GM18951 (cell line): Measurements from ENCODE around the gene PKDCC.

Experiments used
- POLR2A ChIP-seq: IDR thresholded peaks from 4 replicates; pipeline ENCODE4 v1.6.1; 2011; ENCODE audit warnings: mild to moderate bottlenecking; ENCODE audit not compliant: insufficient read length, insufficient read depth; ENCODE audit errors: extremely low read depth
- in situ Hi-C: fragments of 300-500 bp; cut with MboI; formaldehyde crosslinking; loops from one replicate; pipeline ENCODE4 v1.12.0; 2022; ENCODE audit warnings: low sequenced_read_pairs, mixed read lengths, inconsistent platforms; ENCODE audit not compliant: unreplicated experiment

Gene PKDCC

DNA sequence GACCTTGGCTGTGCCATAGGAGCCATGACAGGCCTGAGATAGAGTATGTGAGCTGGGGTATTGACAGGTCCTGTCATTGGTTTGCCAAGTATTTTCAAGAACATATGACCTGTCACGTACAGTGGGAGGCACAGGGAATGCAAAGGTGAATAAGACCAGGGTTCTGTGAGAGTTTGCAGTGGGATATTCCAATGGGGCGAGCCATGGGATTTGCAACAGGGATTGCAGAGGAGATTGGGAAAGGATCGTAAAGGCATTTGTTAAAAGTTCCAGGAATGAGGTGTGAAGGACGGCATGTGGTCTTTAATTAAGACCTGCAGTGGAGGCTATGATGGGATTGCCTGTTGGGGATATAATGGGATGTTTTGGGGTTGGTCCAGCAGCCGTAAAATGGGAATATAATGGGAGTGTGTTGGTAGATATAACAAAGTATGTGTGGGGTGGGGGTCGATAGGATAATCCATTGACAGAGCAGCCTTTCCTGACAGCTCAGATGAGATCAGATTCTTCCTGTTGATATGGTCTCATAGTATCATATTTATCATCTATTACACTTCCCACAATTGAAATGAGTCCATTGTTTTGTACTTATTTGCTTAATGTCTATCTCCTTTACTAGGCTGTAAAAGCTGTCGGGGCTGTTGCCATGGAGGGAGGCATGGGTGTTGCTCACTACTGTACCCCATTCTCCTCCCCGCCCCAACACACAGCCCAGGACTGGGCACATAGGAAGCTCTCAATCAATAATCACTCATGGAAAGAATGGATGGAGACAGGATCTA lies 38.1 kb downstream of the PKDCC start:
- in situ Hi-C loops, result loop anchor here (5.0 kb wide), 1 partner anchor 214 kb away; no protein-coding TSS in a partner anchor
- TF ChIP-seq POLR2A, result no peak

DNA sequence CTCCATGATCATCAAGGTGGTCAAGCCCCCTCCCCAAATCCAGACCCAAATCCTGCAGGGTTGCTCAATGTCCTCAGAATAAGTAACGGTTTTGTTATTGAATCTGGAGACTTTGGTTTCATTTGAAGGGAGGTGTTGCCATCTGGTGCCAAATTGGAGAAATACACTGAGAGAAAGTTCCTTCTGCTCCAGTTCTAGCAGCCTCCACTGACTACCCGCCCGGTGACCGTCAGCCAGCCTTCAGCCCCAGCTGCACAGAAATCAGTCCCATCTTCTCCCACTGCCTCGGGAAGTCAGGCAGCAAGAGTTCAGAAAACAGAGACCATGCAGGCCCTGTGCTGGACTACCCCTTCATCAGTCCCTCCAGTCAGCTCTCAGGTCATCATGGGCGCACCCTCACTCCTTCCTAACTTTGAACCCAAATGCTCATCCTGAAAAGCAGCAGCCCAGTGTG lies 38.7 kb downstream of the PKDCC start:
- in situ Hi-C loops, result loop anchor here (5.0 kb wide), 1 partner anchor 214 kb away; no protein-coding TSS in a partner anchor
- no peak for TF ChIP-seq POLR2A

DNA sequence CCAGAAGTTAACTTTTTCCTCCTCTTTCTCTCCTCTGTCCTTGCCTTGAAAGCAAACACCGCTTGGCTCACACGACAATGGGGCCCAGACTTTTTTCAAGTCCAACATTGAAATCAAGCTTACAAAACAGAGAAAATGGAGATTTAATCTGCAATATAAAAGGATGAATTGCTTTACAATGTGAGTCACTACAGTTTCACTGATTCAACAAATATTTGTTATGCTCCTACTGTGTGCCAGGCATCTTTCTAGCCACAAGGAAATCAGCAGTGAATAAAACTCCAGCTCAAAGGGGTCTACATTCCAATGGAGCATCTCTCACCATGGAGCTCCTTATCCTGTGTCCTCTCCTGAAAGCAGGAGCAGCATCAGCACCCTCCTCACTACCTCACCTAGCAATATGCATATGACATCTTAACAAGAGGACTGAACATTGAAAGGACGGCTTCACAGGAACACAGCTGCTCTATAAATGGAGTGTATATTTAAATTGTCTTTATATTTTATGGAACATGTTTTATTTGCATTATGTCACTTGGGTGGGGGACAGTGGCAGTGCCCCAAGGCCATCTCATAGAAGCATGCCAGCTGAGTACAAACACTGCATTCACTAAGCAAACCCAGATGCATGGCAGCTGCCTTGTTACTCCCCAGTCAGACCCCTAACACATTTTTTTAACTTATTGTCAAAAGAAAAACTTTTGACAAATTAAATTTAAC lies 39.5 kb downstream of the PKDCC start:
- TF ChIP-seq POLR2A, result no peak
- in situ Hi-C loops, result loop anchor here (5.0 kb wide), 1 partner anchor 215 kb away; no protein-coding TSS in a partner anchor

DNA sequence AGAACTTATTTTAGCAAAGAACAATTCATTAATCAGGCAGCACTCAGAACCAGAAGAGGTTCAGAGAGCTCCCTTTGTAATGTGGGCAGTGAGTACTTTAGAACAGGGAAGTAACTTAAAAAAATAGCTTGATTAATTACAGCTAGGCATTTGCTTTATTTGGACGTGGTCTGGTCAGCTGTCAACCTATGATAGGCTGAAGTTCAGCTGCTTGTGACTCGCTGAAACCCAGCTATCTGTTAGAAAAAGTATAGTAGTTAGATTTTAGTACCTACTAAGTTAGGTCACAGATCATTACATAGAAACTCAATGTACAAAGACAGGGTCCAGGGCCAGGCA lies 40.0 kb downstream of the PKDCC start:
- in situ Hi-C loops, result loop anchor here (5.0 kb wide), 1 partner anchor 216 kb away; no protein-coding TSS in a partner anchor
- no peak for TF ChIP-seq POLR2A

DNA sequence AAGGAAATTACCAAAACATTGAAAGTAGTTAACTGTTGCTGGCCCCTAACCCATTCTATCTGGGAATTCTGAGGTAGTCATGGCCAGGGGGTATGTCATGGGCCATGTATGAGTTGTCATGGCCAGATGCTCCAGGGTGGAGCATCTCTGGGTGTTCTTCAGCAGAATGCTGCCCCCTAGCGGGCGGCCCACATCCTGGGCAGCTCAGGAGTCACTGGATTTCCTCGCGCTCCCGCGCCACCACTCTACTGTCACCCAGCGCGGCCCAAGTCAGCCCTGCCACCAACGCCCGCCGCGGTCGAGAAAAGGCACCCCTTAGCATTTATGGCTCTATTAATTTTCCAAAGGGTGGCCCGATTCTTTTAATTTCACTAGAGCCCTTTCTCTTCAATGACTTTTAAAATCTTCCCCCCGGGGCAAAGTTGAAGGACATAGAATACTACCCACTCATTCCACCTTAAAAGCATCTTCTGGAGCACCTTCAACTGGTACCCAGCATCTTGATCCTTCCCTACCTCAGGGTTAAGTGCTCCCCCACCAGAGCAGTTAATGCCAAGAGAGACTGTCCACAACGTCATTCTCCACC lies 41.6 kb downstream of the PKDCC start:
- TF ChIP-seq POLR2A, result no peak
- in situ Hi-C loops, result loop anchor here (5.0 kb wide), 1 partner anchor 217 kb away; no protein-coding TSS in a partner anchor

DNA sequence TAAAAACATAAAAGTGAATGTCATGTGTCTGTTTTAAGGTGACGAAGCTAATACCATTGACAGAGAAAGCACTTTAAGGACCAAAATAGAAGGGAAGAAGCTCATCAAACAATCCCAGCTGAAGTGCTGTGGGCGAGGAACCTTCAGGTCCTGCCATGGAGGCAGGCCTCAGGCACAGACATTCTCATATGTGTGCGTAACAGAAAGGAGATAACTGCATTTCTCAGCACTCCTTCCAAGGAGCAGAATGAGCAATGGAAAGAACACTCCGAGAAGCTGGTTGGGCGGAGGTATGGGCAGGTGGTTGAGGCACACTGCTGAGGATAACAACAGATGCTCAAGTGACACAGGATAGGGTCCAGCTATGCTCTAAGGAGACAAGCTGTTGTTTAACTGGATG lies 42.4 kb downstream of the PKDCC start:
- in situ Hi-C loops, result loop anchor here (10.0 kb wide), 2 partner anchors 155 to 225 kb away; no protein-coding TSS in a partner anchor
- TF ChIP-seq POLR2A, result no peak

DNA sequence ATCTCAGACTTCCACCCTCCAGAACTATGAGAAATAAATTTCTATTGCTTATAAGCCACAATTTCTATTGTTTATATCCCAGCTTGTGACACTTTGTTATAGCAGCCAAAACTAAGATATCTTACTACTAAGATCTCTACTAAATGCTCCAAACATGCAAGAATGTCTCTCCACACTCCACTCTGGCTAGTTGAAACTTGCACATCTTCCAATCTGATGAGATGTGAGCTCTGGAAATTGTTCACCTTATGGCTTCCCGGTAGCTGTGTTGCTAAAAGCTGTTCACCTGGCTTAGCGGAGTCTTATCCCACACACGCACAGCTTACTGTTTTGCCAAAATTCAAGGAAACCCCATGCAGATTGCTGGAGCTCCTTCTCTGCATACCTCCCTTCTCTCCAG lies 43.9 kb downstream of the PKDCC start:
- in situ Hi-C loops, result loop anchor here (10.0 kb wide), 2 partner anchors 153 to 223 kb away; no protein-coding TSS in a partner anchor
- TF ChIP-seq POLR2A, result no peak

DNA sequence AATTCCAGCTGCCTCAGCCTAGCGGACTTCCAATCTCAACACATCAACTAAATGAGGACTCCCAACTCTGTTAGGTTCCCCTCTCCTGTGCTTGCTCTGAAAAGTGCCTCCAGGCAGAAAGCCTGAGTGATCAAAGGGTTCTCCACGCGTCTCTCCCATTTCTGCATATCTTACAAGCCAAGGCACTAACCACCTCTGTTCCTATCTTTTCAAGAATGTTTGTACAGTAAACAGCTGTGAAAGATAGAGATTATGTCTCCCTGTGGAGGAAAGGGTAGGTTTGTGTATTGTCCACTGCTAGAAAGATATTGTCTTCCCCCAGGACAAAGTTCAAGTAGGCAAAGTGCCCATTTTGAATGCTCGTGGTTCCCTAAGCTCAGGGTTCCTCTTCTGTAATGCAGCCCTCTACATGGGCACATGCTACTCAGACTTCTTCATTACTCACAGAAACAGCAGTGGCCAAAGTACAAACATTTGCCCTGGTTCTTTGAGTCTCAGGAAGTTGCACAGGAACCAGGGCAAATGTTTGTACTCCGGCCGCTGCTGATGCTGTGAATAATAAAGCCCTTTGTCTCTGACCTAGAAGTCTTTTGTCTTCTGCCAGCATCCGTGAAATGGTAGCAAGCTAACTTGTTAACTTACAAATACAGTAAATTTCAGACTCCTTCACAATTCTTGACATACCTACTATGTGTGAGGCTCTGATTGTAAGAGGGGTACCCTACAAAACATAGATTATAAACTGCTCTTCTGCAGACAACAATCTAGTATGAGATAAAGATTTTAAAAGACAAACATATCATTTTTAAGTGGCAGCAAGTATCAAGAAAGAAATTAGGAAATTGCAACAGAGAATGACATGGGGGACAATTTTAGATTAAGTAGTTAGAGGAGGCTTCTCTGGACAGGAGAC lies 44.5 kb downstream of the PKDCC start:
- in situ Hi-C loops, result loop anchor here (10.0 kb wide), 2 partner anchors 152 to 222 kb away; no protein-coding TSS in a partner anchor
- TF ChIP-seq POLR2A, result no peak

DNA sequence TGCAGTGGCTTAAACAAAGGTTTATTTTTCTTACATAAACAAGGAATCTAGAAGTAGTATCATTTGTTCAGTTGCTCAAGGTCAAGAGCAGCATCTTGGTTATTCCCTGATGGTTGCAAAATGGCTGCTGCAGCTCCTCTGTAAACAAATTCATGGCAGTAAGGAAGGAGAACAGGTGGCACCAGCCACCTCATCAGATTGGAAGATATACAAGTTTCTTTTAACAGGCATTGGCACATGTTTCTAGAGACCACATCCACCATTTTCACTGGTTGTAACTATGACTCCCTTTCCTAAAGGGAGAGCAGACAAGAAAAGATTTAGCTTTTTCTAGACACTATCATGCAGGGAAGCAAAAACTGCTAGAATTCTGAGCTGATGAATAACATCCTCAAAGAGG lies 46.3 kb downstream of the PKDCC start:
- in situ Hi-C loops, result loop anchor here (10.0 kb wide), 2 partner anchors 151 to 221 kb away; no protein-coding TSS in a partner anchor
- no peak for TF ChIP-seq POLR2A

DNA sequence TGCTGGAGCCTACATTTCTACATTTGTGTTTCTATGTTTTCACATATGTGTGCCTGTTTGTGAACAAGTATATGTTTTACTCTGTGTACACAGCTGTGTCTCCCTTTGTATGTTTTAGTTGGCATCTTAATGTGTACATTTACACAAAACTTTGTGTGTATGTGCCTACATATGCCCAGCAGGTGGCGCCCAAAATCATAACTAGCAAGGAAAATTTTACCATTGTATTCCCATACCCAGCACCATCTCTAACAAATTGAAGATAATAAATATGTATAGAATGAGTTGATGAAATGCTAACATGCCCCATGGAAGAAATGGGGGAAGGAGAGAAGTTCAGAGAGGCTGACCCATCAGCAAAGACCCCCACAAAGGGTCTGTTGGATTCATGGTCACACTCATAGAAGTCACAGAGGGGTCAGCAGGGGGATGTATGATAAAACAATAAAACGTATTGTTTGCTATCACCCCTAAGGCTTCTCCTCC lies 48.1 kb downstream of the PKDCC start:
- no peak for TF ChIP-seq POLR2A
- in situ Hi-C loops, result loop anchor here (10.0 kb wide), 2 partner anchors 149 to 219 kb away; no protein-coding TSS in a partner anchor

DNA sequence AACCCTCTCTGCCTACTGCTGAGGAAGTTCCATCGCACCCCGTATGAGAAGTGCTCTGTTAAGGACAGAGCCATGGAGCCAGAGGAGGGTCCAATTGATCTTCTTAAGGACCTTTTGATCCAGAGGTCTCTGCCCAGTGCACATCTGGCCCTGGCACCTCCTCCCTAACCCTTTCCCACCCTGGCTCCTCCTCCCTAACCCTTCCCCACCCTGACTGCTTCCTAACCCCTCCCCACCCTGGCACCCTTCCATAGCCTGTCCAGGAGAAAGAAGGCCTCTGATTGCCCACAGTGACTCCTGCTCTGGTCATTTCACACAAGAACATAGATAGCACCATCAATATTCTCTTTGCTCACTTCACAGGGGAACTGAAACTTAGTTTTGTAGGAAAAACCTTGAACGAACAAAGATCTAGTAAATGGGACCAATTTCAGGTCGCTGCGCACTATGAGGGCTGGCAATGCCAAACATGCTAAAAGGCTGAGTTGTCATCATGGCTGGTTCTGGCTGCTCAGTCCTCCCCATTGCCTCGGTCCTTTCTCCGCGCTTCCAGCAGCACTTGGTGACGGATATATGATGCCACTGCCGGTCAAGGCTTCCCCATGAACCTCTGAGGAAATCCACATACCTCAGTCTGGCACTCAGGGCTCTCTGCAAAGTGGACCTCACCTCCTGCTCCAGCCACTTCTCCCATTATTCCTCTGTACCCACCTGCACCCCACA lies 49.2 kb downstream of the PKDCC start:
- TF ChIP-seq POLR2A, result no peak
- in situ Hi-C loops, result loop anchor here (10.0 kb wide), 2 partner anchors 148 to 218 kb away; no protein-coding TSS in a partner anchor
